Naive thymus-derived CD4-positive, alpha-beta T cell (primary cell): ENCODE results near the gene CELA2B. TPM values are rescaled to one million over a fixed set of nuclear protein-coding genes. Genes with fewer than 3 reads are reported as not detected.
"Not testable (repeated sequence)": the region's sequence is repeated elsewhere in the genome, so short reads cannot be mapped to it uniquely, and the experiment has no call there.

Experiments used
- ATAC-seq: fragments of 150-1000 bp; cut with Tn5 transposase; 2 replicates; pipeline ENCODE4 v1.10.0; 2021; ENCODE audit warnings: mild to moderate bottlenecking, moderate library complexity
- CTCF ChIA-PET: fragments of 350-600 bp; sonication (Branson Sonifier 250); formaldehyde crosslinking; loops from one replicate; lab custom pipeline; 2021; ENCODE audit warnings: antibody characterized with exemption; lab: Charles Lee
- POLR2A ChIA-PET: fragments of 350-600 bp; sonication (Branson Sonifier 250); formaldehyde crosslinking; loops from one replicate; lab custom pipeline; 2021; ENCODE audit warnings: antibody characterized with exemption, inconsistent platforms; lab: Charles Lee
- DNase-seq, 9 donors: peaks; one replicate each; pipeline versions ENCODE4 v3.0.0 to v3.0.0-alpha.2; 2020 to 2022; ENCODE audit warnings: mixed read lengths in 1 of 9
- H3K27ac ChIP-seq: one replicate; pipeline ENCODE4 v1.7.0; 2013; ENCODE audit warnings: mild to moderate bottlenecking, low read depth, low read length, moderate library complexity
- H3K27me3 ChIP-seq, 2 donors: one replicate each; pipeline ENCODE4 v1.7.0; 2013; ENCODE audit warnings: low read length in 2 of 2, mild to moderate bottlenecking in 2 of 2, moderate library complexity in 2 of 2; ENCODE audit not compliant: control insufficient read depth in 2 of 2, insufficient read depth in 2 of 2
- H3K36me3 ChIP-seq, 3 experiments: 1 replicate in 2 of 3; 2 replicates in 1 of 3; pipeline ENCODE4 v1.7.0; 2013; ENCODE audit warnings: low read length in 3 of 3, mild to moderate bottlenecking in 3 of 3, moderate library complexity in 1 of 3; ENCODE audit not compliant: insufficient read depth in 3 of 3, control insufficient read depth in 2 of 3
- H3K4me1 ChIP-seq, 2 donors: one replicate each; pipeline ENCODE4 v1.7.0; 2013; ENCODE audit warnings: low read length in 2 of 2, mild to moderate bottlenecking in 2 of 2, moderate library complexity in 1 of 2; ENCODE audit not compliant: control insufficient read depth in 2 of 2, insufficient read depth in 2 of 2
- H3K4me3 ChIP-seq: 2 replicates; pipeline ENCODE4 v1.7.0; 2013; ENCODE audit warnings: mild to moderate bottlenecking, low read length
- H3K9me3 ChIP-seq, 3 experiments: 1 replicate in 2 of 3; 2 replicates in 1 of 3; pipeline ENCODE4 v1.7.0; 2013; ENCODE audit warnings: low read length in 3 of 3; ENCODE audit not compliant: control insufficient read depth in 2 of 3
- H3K27ac Mint-ChIP-seq, 9 donors: one replicate each; pipeline ENCODE4 v1.8.0; 2020 to 2022; ENCODE audit warnings: mixed read lengths in 9 of 9, mild to moderate bottlenecking in 8 of 9, moderate library complexity in 5 of 9, inconsistent platforms in 2 of 9
- H3K27me3 Mint-ChIP-seq, 5 donors: one replicate each; pipeline ENCODE4 v1.8.0; 2021 to 2022; ENCODE audit warnings: mixed read lengths in 5 of 5, mild to moderate bottlenecking in 1 of 5
- H3K36me3 Mint-ChIP-seq, 5 donors: one replicate each; pipeline ENCODE4 v1.8.0; 2020 to 2022; ENCODE audit warnings: mixed read lengths in 5 of 5, mild to moderate bottlenecking in 3 of 5, inconsistent platforms in 1 of 5
- H3K4me1 Mint-ChIP-seq, 7 donors: one replicate each; pipeline ENCODE4 v1.8.0; 2020 to 2022; ENCODE audit warnings: mixed read lengths in 7 of 7, mild to moderate bottlenecking in 3 of 7, inconsistent platforms in 1 of 7
- H3K4me3 Mint-ChIP-seq, 10 donors: one replicate each; pipeline ENCODE4 v1.8.0; 2020 to 2022; ENCODE audit warnings: mild to moderate bottlenecking in 10 of 10, mixed read lengths in 10 of 10, moderate library complexity in 6 of 10, inconsistent platforms in 2 of 10
- H3K9me3 Mint-ChIP-seq, 11 donors: one replicate each; pipeline ENCODE4 v1.8.0; 2020 to 2022; ENCODE audit warnings: mixed read lengths in 11 of 11, mild to moderate bottlenecking in 4 of 11, inconsistent platforms in 1 of 11, moderate library complexity in 1 of 11
- intact Hi-C, 2 donors: fragments of 100-400 bp; cut with micrococcal nuclease; formaldehyde crosslinking; loops; one replicate each; pipeline ENCODE4 v1.15.1; 2023
- polyA plus RNA-seq, 2 donors: library from polyadenylated mRNA; unstranded; fragments of 300-500 nt; fragmentation: Illumina TruSeq; gene quantifications; one replicate each; pipeline ENCODE4 v1.2.3, GENCODE V29; 2021
- total RNA-seq, 6 experiments: library from RNA in 5 of 6; stranded (reverse) in 5 of 6; gene quantifications; 1 replicate in 5 of 6; 2 replicates in 1 of 6; pipeline ENCODE4 v1.2.3 and lab custom pipeline; 2021 to 2026

Gene CELA2B
- total and polyA plus RNA-seq, 7 experiments from 2014 or later, result not detected

- intact Hi-C loops, result no loop called here
- Mint-ChIP-seq H3K4me1 (peaks cover 0 to 2% (median 0%) of the 10 kb centered on the region in 7 donors), H3K9me3 (peaks cover 0 to 4% (median 0%) of the 10 kb centered on the region in 11 donors), H3K36me3 (no peaks in the 10 kb centered on the region), H3K4me3 (no peak overlapping the region), H3K27me3 (peaks cover 0 to 3% (median 0%) of the 10 kb centered on the region in 5 donors), H3K27ac (no peak overlapping the region)
- H3K27ac ChIP-seq, result no peak overlapping the region
- no peaks in the 10 kb centered on the region for H3K27me3 ChIP-seq
- POLR2A ChIA-PET, result no interaction called here
- H3K9me3 ChIP-seq, result no peaks in the 10 kb centered on the region
- DNase-seq (no peak), ATAC-seq (no peak)
- no peaks in the 10 kb centered on the region for H3K4me1 ChIP-seq
- no peaks in the 10 kb centered on the region for H3K36me3 ChIP-seq
- CTCF ChIA-PET, result no interaction called here
- no peak overlapping the region for H3K4me3 ChIP-seq
Observed at GRCh38 chr1:15465674-15466073, 10.2 kb upstream of the CELA2B start.

GRCh38 chr1:15466955-15467625, 8.8 kb upstream of the CELA2B start:
- H3K4me3 Mint-ChIP-seq, H3K9me3 Mint-ChIP-seq, H3K27ac ChIP-seq, CTCF ChIA-PET, H3K9me3 ChIP-seq, H3K27me3 ChIP-seq, DNase-seq, intact Hi-C loops, H3K36me3 ChIP-seq, H3K36me3 Mint-ChIP-seq, POLR2A ChIA-PET, H3K4me1 ChIP-seq, H3K4me3 ChIP-seq, H3K27ac Mint-ChIP-seq, H3K4me1 Mint-ChIP-seq, ATAC-seq, H3K27me3 Mint-ChIP-seq: not testable (repeated sequence)

- Mint-ChIP-seq H3K27ac (no peak overlapping the region), H3K27me3 (peaks cover 0 to 3% (median 0%) of the 10 kb centered on the region in 5 donors), H3K9me3 (peaks cover 0 to 4% (median 0%) of the 10 kb centered on the region in 11 donors), H3K4me1 (peaks cover 0 to 2% (median 0%) of the 10 kb centered on the region in 7 donors), H3K4me3 (no peak overlapping the region), H3K36me3 (no peaks in the 10 kb centered on the region)
- CTCF ChIA-PET, result no interaction called here
- H3K4me1 ChIP-seq, result no peaks in the 10 kb centered on the region
- ATAC-seq (no peak), DNase-seq (no peak)
- no peaks in the 10 kb centered on the region for H3K9me3 ChIP-seq
- intact Hi-C loops, result no loop called here
- POLR2A ChIA-PET, result no interaction called here
- no peak overlapping the region for H3K27ac ChIP-seq
- H3K27me3 ChIP-seq, result no peaks in the 10 kb centered on the region
- H3K36me3 ChIP-seq, result no peaks in the 10 kb centered on the region
- no peak overlapping the region for H3K4me3 ChIP-seq
Observed at GRCh38 chr1:15468145-15468544, 7.8 kb upstream of the CELA2B start.

GRCh38 chr1:15469361-15469760, 6.5 kb upstream of the CELA2B start:
- H3K4me3 Mint-ChIP-seq, result no peak overlapping the region
- no peak overlapping the region for H3K27ac Mint-ChIP-seq
- peaks cover 0 to 4% (median 0%) of the 10 kb centered on the region in 11 donors for H3K9me3 Mint-ChIP-seq
- Histone ChIP-seq H3K36me3 (no peaks in the 10 kb centered on the region), H3K27ac (no peak overlapping the region), H3K9me3 (no peaks in the 10 kb centered on the region), H3K4me1 (no peaks in the 10 kb centered on the region), H3K27me3 (no peaks in the 10 kb centered on the region), H3K4me3 (no peak overlapping the region)
- peaks cover 0 to 2% (median 0%) of the 10 kb centered on the region in 7 donors for H3K4me1 Mint-ChIP-seq
- peaks cover 0 to 3% (median 0%) of the 10 kb centered on the region in 5 donors for H3K27me3 Mint-ChIP-seq
- ATAC-seq (no peak), DNase-seq (no peak)
- ChIA-PET POLR2A (no interaction called here), CTCF (no interaction called here)
- no peaks in the 10 kb centered on the region for H3K36me3 Mint-ChIP-seq
- intact Hi-C loops, result no loop called here

- H3K9me3 Mint-ChIP-seq, H3K27ac Mint-ChIP-seq, CTCF ChIA-PET, H3K4me1 ChIP-seq, H3K9me3 ChIP-seq, intact Hi-C loops, H3K4me3 Mint-ChIP-seq, H3K36me3 ChIP-seq, H3K27ac ChIP-seq, DNase-seq, H3K4me1 Mint-ChIP-seq, H3K27me3 ChIP-seq, ATAC-seq, H3K4me3 ChIP-seq, H3K36me3 Mint-ChIP-seq, H3K27me3 Mint-ChIP-seq: not testable (repeated sequence)
- POLR2A ChIA-PET, result interaction anchor here (0.6 kb wide), 1 partner anchor 788 kb away, joined by 4 read pairs; no protein-coding TSS in a partner anchor
Observed at GRCh38 chr1:15469821-15470448, 6.0 kb upstream of the CELA2B start.

GRCh38 chr1:15471067-15471466, 4.8 kb upstream of the CELA2B start:
- POLR2A ChIA-PET, ATAC-seq, intact Hi-C loops: not testable (repeated sequence)

GRCh38 chr1:15471723-15472122, 4.2 kb upstream of the CELA2B start:
- H3K4me3 ChIP-seq, H3K36me3 Mint-ChIP-seq, H3K27ac Mint-ChIP-seq: not testable (repeated sequence)

More at GRCh38 chr1:15471067-15471466, 4.8 kb upstream of the CELA2B start:
- not testable (repeated sequence) for H3K27ac ChIP-seq, H3K27ac Mint-ChIP-seq, H3K4me3 ChIP-seq, H3K4me1 Mint-ChIP-seq, H3K4me3 Mint-ChIP-seq, H3K9me3 Mint-ChIP-seq, H3K27me3 Mint-ChIP-seq, H3K4me1 ChIP-seq, H3K27me3 ChIP-seq, H3K9me3 ChIP-seq, H3K36me3 ChIP-seq, DNase-seq, H3K36me3 Mint-ChIP-seq
- CTCF ChIA-PET, result interaction anchor here (0.6 to 1.0 kb wide), 2 partner anchors 149 to 267 kb away, joined by 3 read pairs; no protein-coding TSS in a partner anchor

More at GRCh38 chr1:15471723-15472122, 4.2 kb upstream of the CELA2B start:
- H3K27me3 ChIP-seq, H3K9me3 ChIP-seq, POLR2A ChIA-PET, intact Hi-C loops, H3K9me3 Mint-ChIP-seq, DNase-seq, ATAC-seq, H3K4me1 Mint-ChIP-seq, H3K4me1 ChIP-seq, H3K27ac ChIP-seq, H3K4me3 Mint-ChIP-seq, H3K27me3 Mint-ChIP-seq, H3K36me3 ChIP-seq: not testable (repeated sequence)
- CTCF ChIA-PET, result interaction anchor here (1.0 kb wide), 1 partner anchor 149 kb away, joined by 3 read pairs; no protein-coding TSS in a partner anchor
